ENCODE data around the gene ATP8A2.

Gene ATP8A2

GRCh38 chr13:25379011-25379410 is 7.2 kb downstream of the ATP8A2 start:
- TF ChIP-seq TAF1 (IDR thresholded peaks at IDR 0.05; ENCODE audit: borderline replicate concordance, insufficient read depth, low read length) = no peak
- no peak for TF ChIP-seq POLR2AphosphoS5 (IDR thresholded peaks at IDR 0.05; ENCODE audit: low read depth, low read length)
- no peak for TF ChIP-seq SIN3A (IDR thresholded peaks at IDR 0.05; ENCODE audit: borderline replicate concordance, insufficient read depth, low read length)
- TF ChIP-seq FOXP2 (optimal IDR thresholded peaks at IDR 0.05; ENCODE audit: borderline replicate concordance, extremely low read depth, extremely low read length, insufficient read depth) = no peak
- no peak for TF ChIP-seq REST (IDR thresholded peaks at IDR 0.05; ENCODE audit: insufficient read depth in 1 of 2, low read depth in 2 of 2, low read length in 2 of 2)

DNA sequence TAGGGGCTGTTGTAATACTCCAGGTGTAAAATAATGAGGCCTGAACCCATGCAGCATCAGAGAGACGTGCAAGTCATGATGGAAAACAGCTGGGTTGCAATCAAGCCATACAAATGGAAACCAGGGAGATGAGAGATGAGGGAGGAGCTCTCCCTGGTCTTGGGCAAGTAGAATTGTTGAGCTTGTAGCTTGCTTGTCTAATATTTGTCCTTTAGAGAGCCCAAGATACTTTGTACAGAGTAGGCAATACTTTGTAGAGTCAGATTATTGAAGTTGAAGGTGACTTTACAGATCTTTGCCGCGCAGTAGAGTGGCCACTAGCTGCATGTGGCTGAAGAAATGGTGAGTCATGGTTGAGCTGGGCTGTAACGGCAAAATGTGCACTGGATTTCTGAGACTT is 8.3 kb downstream of the ATP8A2 start:
- TF ChIP-seq FOXP2 (optimal IDR thresholded peaks at IDR 0.05; ENCODE audit: borderline replicate concordance, extremely low read depth, extremely low read length, insufficient read depth) = no peak
- TF ChIP-seq REST (IDR thresholded peaks at IDR 0.05; ENCODE audit: insufficient read depth in 1 of 2, low read depth in 2 of 2, low read length in 2 of 2) = no peak
- TF ChIP-seq TAF1 (IDR thresholded peaks at IDR 0.05; ENCODE audit: borderline replicate concordance, insufficient read depth, low read length) = no peak
- no peak for TF ChIP-seq SIN3A (IDR thresholded peaks at IDR 0.05; ENCODE audit: borderline replicate concordance, insufficient read depth, low read length)
- no peak for TF ChIP-seq POLR2AphosphoS5 (IDR thresholded peaks at IDR 0.05; ENCODE audit: low read depth, low read length)

- no peak for TF ChIP-seq REST (IDR thresholded peaks at IDR 0.05; ENCODE audit: insufficient read depth in 1 of 2, low read depth in 2 of 2, low read length in 2 of 2)
- no peak for TF ChIP-seq POLR2AphosphoS5 (IDR thresholded peaks at IDR 0.05; ENCODE audit: low read depth, low read length)
- no peak for TF ChIP-seq SIN3A (IDR thresholded peaks at IDR 0.05; ENCODE audit: borderline replicate concordance, insufficient read depth, low read length)
- TF ChIP-seq FOXP2 (optimal IDR thresholded peaks at IDR 0.05; ENCODE audit: borderline replicate concordance, extremely low read depth, extremely low read length, insufficient read depth) = no peak
- no peak for TF ChIP-seq TAF1 (IDR thresholded peaks at IDR 0.05; ENCODE audit: borderline replicate concordance, insufficient read depth, low read length)
Measured at GRCh38 chr13:25380741-25381324, 9.1 kb downstream of the ATP8A2 start.

DNA sequence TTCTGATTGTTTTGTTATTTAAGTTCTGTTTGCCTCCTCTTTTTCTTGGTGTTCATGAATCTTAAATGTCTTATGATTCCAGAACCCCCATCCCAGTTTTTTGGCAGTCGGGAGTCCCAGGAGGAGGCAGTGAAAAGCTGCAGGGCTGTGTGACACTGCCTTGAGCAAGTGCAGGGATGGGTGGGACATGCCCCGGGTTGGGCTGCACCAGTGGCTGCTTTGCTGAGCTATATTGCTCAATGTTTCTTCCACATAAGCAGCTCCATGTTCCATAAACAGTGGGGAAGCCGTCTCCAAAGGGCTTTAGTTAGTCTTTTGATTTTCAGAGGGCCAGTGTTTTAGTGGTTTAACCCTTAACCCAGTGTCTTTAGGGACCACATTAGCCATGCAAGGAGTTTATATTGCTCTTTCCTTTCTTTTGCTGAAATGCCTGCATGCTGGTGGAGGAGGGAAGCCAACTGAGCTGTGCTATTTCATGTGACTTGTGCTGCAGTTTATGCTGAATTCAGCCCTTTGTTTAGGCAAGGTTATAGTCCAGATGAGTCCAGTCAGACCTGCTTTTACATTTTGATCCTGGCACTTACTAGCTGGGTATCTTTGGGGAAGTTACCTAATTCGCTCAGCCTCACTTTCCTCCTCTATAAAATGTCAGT is 13.1 kb downstream of the ATP8A2 start:
- TF ChIP-seq POLR2AphosphoS5 (IDR thresholded peaks at IDR 0.05; ENCODE audit: low read depth, low read length) = no peak
- TF ChIP-seq REST (IDR thresholded peaks at IDR 0.05; ENCODE audit: insufficient read depth in 1 of 2, low read depth in 2 of 2, low read length in 2 of 2) = no peak
- TF ChIP-seq SIN3A (IDR thresholded peaks at IDR 0.05; ENCODE audit: borderline replicate concordance, insufficient read depth, low read length) = no peak
- TF ChIP-seq TAF1 (IDR thresholded peaks at IDR 0.05; ENCODE audit: borderline replicate concordance, insufficient read depth, low read length) = no peak
- no peak for TF ChIP-seq FOXP2 (optimal IDR thresholded peaks at IDR 0.05; ENCODE audit: borderline replicate concordance, extremely low read depth, extremely low read length, insufficient read depth)

All from PFSK-1 (cell line).